GM12864 (cell line): ENCODE data around the gene BTBD10.
A peak's percentile ranks its signal among the peaks of the same experiment; 100 is the strongest.

Experiments used
- DNase-seq: peaks from one replicate; pipeline ENCODE4 v3.0.0-alpha.2; 2011; ENCODE audit warnings: low read depth
- H3K4me3 ChIP-seq: 2 replicates; pipeline ENCODE4 v1.5.1; 2011; ENCODE audit warnings: mild to moderate bottlenecking, low read depth, low read length, control low read depth
- CTCF ChIP-seq: IDR thresholded peaks from 2 replicates; pipeline ENCODE4 v1.5.1; 2011; ENCODE audit warnings: low read depth, mild to moderate bottlenecking, moderate library complexity, low read length, control low read depth, inconsistent platforms; ENCODE audit errors: missing control alignments

The BTBD10 gene

DNA sequence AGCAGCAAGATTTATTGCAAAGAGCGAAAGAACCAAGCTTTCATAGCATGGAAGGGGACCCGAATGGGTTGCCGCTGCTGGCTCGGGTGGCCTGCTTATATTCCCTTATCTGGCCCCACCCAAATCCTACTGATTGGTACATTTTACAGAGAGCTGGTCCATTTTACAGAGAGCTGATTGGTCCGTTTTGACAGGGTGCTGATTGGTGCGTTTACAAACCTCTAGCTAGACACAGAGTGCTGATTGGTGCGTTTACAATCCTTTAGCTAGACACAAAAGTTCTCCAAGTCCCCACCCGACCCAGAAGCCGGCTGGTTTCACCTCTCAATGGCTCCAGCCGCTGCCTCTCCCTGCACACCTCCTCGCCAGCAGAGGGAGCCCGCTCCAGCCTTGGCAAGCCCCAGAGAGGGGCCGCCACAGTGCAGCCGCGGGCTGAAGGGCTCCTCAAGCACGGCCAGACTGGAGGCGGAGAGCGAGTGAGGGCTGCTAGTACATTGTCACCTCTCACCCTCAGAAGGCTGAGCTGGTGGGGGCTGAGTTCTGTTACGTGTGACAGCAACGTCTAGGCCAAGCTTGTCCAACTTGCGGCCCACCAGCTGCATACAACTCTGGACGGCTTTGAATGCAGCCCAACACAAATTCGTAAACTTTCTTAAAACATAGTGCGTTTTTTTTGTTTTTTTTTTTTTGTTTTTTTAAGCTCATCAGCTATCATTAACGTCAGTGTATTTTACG lies 24.1 kb upstream of the BTBD10 start:
- no peak overlapping the region for H3K4me3 ChIP-seq
- peak; percentile 13 for TF ChIP-seq CTCF
- no peak for DNase-seq

GRCh38 chr11:13480198-13480597 lies 17.2 kb upstream of the BTBD10 start:
- TF ChIP-seq CTCF, result no peak
- no peak for DNase-seq

DNA sequence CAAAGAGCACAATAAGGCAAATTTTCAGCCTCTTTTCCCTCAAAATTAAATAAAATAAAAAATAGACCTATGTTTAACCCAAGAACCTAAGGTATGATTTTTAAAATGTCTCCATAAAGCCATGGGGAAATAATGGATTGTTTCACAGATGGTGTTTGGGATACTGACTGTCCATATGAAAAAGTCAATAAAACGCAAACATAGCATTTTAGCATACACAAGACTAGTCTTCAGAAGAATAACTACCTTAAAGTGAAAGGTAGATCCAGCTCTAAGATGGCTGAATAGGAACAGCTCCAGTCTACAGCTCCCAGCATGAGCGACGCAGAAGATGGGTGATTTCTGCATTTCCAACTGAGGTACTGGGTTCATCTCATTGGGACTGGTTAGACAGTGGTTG lies 16.7 kb upstream of the BTBD10 start:
- DNase-seq, result no peak
- TF ChIP-seq CTCF, result no peak
- H3K4me3 ChIP-seq, result no peak overlapping the region

More at GRCh38 chr11:13480198-13480597, 17.2 kb upstream of the BTBD10 start:
- H3K4me3 ChIP-seq, result no peak overlapping the region

DNA sequence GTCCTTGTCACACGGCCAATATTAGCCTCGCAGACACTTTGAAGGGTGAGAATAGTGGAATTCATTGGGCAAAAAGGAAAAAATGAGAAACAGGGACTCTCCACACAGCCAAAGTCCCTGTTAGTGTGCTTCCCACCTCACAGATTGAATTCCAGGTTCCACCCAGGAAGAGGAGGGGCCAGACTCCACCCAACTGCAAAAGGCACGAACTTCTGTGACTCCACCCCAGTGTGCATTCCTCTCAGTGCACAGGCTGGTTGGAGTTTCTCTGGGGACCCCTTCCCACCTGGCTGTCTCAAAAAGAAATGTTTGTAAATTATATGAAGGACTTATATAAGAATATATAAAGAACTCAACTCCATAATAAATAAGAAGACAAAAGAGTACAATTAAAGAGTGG lies 12.1 kb upstream of the BTBD10 start:
- no peak for TF ChIP-seq CTCF

GRCh38 chr11:13473013-13473722 lies 10.1 kb upstream of the BTBD10 start:
- no peak for DNase-seq
- H3K4me3 ChIP-seq, result no peak overlapping the region
- no peak for TF ChIP-seq CTCF

More for the DNA sequence above, 12.1 kb upstream of the BTBD10 start:
- no peak for DNase-seq
- no peak overlapping the region for H3K4me3 ChIP-seq

DNA sequence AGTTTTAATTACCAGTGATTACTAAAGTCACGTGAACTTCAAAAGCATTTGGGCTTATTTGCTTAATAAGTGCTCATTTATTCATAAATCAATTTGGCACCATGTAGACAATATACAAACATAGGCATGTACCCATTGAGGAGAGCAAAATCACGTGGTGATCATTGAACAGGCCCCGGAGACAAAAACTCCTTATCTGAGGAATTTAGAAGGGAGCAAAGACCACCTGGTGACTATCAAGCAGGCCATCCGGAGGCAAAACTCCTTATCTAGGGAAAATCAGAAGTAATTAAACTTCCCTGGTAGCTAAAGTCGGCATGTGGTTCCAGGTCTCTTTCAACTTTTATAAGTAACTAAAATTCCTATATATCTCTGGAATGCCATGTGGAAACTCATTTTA lies 5.7 kb upstream of the BTBD10 start:
- DNase-seq, result no peak
- no peak overlapping the region for H3K4me3 ChIP-seq
- no peak for TF ChIP-seq CTCF
